ENCODE measurements around the gene LTK.

GRCh38 chr15:41554915-41555314, 41.3 kb upstream of the LTK start:
- no peak for TF ChIP-seq ELF1 (IDR thresholded peaks at IDR 0.05; ENCODE audit: borderline replicate concordance, low read depth)
- TF ChIP-seq EZH2phosphoT487 (IDR thresholded peaks at IDR 0.05; ENCODE audit: borderline replicate concordance) = no peak
- TF ChIP-seq EGR1 (IDR thresholded peaks at IDR 0.05; ENCODE audit: low read depth) = no peak
- TF ChIP-seq MAX (IDR thresholded peaks at IDR 0.05) = no peak
- TF ChIP-seq CTCF (IDR thresholded peaks at IDR 0.05 in 2 of 3, conservative IDR thresholded peaks at IDR 0.05 in 1 of 3; ENCODE audit: borderline replicate concordance in 1 of 3, insufficient read depth in 1 of 3, low read depth in 2 of 3, low read length in 2 of 3) = no peak
- TF ChIP-seq, protein P1, sequence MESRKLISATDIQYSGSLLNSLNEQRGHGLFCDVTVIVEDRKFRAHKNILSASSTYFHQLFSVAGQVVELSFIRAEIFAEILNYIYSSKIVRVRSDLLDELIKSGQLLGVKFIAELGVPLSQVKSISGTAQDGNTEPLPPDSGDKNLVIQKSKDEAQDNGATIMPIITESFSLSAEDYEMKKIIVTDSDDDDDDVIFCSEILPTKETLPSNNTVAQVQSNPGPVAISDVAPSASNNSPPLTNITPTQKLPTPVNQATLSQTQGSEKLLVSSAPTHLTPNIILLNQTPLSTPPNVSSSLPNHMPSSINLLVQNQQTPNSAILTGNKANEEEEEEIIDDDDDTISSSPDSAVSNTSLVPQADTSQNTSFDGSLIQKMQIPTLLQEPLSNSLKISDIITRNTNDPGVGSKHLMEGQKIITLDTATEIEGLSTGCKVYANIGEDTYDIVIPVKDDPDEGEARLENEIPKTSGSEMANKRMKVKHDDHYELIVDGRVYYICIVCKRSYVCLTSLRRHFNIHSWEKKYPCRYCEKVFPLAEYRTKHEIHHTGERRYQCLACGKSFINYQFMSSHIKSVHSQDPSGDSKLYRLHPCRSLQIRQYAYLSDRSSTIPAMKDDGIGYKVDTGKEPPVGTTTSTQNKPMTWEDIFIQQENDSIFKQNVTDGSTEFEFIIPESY (IDR thresholded peaks at IDR 0.05; ENCODE audit: extremely low read depth, insufficient replicate concordance, low read length) = no peak
- no peak for TF ChIP-seq CBX3 (IDR thresholded peaks at IDR 0.05; ENCODE audit: low read depth)
- TF ChIP-seq FOSL1 (IDR thresholded peaks at IDR 0.05; ENCODE audit: low read depth) = no peak
- no peak for TF ChIP-seq POLR2A (IDR thresholded peaks at IDR 0.05; ENCODE audit: borderline replicate concordance, extremely low read depth, insufficient read depth, insufficient read length)
- no peak for TF ChIP-seq TCF7L2 (IDR thresholded peaks at IDR 0.05; ENCODE audit: borderline replicate concordance, extremely low read depth, insufficient read depth, insufficient read length)
- TF ChIP-seq POLR2AphosphoS5 (IDR thresholded peaks at IDR 0.05; ENCODE audit: low read depth, low read length) = no peak
- TF ChIP-seq JUND (IDR thresholded peaks at IDR 0.05) = no peak
- no peak for TF ChIP-seq SRF (IDR thresholded peaks at IDR 0.05; ENCODE audit: low read depth)
- no peak for TF ChIP-seq SIN3A (IDR thresholded peaks at IDR 0.05; ENCODE audit: low read depth)

All from HCT116 (cell line).